ENCODE measurements around the gene ZSCAN9.

The ZSCAN9 gene

DNA sequence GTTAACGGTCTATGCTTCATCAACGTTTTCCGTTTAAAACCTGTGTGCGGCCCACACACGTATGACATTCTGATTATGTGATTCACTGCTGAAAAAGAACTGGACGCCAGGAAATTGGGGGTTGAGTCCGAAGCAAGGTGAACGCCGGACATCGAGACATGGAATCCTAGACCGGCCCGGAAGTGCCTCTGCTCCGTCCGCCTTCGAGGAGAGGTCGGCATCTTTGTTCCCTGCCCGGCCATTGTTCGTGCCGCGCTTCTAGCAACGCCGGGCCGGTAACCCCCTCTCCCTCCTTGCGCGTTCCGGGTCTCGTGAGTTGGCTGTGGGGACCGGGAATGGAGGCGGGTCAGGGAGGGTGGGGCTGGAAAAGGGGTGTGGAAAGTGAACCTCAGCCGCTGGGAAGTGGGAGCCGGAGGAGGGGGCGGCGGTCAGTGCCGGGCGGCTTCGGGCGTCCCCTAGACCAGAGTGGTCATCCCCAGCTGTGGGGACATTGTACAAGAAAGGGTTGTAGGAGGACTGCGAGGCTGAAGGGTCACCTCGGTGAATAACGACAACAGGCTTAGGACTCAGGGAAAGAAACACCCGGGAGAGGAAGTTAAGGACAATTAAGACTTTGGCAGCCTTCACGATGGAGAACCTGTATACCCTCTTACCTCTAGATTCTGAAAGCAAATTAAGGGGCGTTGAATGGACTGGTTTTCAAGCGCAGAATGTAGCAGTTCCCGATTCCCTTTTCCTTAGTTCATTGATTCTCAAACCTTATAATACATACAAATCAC, at the start of gene ZSCAN9:
Gene ZSCAN9 (plus strand): TSS at position 220 of the 779 bp plus-strand sequence. CDS start 1,810 bp downstream, outside the sequence.
- in situ Hi-C loops (cut with MboI; ENCODE audit: low sequenced_read_pairs, unreplicated experiment): no loop called here
- DNase-seq (ENCODE audit: low spot score): peak; percentile 83
- TF ChIP-seq, protein P1, sequence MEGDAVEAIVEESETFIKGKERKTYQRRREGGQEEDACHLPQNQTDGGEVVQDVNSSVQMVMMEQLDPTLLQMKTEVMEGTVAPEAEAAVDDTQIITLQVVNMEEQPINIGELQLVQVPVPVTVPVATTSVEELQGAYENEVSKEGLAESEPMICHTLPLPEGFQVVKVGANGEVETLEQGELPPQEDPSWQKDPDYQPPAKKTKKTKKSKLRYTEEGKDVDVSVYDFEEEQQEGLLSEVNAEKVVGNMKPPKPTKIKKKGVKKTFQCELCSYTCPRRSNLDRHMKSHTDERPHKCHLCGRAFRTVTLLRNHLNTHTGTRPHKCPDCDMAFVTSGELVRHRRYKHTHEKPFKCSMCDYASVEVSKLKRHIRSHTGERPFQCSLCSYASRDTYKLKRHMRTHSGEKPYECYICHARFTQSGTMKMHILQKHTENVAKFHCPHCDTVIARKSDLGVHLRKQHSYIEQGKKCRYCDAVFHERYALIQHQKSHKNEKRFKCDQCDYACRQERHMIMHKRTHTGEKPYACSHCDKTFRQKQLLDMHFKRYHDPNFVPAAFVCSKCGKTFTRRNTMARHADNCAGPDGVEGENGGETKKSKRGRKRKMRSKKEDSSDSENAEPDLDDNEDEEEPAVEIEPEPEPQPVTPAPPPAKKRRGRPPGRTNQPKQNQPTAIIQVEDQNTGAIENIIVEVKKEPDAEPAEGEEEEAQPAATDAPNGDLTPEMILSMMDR (IDR thresholded peaks at IDR 0.05; ENCODE audit: borderline replicate concordance, control extremely low read depth, extremely low read depth, insufficient read depth, missing control alignments): no peak

DNA sequence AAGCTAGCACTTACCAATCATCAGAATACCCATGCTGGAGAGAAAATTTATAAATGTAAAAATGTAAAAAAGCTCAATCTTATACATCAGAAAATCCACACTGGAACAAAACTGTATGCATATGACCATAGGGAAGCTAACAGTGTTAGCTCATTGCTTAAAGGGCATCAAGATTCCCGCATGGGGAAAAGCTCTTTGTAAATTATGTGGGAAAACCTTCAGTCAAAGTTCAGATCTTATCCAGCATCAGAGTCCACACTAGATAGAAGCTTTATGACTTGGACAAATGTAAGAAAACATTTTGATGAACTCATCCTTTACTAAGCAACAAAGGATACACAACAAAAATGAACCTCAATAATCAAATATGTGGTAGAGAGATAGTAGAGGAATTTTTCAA, 48.7 kb upstream of the ZSCAN9 start:
- in situ Hi-C loops (cut with MboI; ENCODE audit: low sequenced_read_pairs, unreplicated experiment): no loop called here
- TF ChIP-seq, protein P1 (IDR thresholded peaks at IDR 0.05; ENCODE audit: borderline replicate concordance, control extremely low read depth, extremely low read depth, insufficient read depth, missing control alignments): no peak
- no peak for DNase-seq (ENCODE audit: low spot score)

GRCh38 chr6:28182255-28182654, 42.8 kb upstream of the ZSCAN9 start:
- DNase-seq (ENCODE audit: low spot score): no peak
- TF ChIP-seq, protein P1 (IDR thresholded peaks at IDR 0.05; ENCODE audit: borderline replicate concordance, control extremely low read depth, extremely low read depth, insufficient read depth, missing control alignments): no peak

DNA sequence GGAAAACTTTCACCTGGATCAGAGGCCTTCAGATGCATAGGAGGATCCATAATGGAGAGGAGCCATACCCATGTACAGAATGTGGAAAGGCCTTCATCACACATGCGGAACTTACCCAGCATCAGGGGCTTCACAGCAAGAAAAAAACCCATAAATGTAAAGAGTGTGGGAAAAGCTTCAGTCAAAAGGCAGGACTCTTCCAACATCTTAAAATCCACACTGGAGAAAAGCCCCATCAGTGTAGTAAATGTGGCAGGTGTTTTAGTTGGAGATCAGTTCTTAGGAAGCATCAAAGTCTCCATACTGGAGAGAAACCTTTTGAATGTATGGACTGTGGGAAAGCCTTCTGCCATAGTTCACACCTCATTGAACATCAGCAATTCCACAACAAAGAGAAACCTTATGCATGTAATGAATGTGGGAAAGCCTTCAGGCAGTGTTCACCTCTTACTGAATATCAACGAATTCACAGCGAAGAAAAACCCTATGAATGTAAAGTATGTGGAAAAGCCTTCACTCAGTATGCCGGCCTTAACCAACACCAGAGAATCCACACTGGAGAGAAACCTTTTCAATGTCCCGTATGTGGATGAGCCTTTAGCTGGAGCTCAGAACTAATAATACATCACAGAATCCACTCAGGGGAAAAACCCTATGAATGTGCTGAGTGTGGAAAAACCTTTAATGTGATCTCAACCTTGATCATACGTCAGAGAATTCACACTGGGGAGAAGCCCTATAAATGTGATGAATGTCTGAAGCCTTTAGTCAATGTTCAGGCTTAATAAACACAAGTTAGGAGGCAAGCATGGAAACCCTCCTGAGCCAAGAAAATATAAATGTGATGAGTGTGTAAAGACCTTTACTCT, 36.7 kb upstream of the ZSCAN9 start:
- no peak for DNase-seq (ENCODE audit: low spot score)
- TF ChIP-seq, protein P1 (IDR thresholded peaks at IDR 0.05; ENCODE audit: borderline replicate concordance, control extremely low read depth, extremely low read depth, insufficient read depth, missing control alignments): no peak
- in situ Hi-C loops (cut with MboI; ENCODE audit: low sequenced_read_pairs, unreplicated experiment): no loop called here

More at GRCh38 chr6:28182255-28182654, 42.8 kb upstream of the ZSCAN9 start:
- in situ Hi-C loops (cut with MboI; ENCODE audit: low sequenced_read_pairs, unreplicated experiment): no loop called here

DNA sequence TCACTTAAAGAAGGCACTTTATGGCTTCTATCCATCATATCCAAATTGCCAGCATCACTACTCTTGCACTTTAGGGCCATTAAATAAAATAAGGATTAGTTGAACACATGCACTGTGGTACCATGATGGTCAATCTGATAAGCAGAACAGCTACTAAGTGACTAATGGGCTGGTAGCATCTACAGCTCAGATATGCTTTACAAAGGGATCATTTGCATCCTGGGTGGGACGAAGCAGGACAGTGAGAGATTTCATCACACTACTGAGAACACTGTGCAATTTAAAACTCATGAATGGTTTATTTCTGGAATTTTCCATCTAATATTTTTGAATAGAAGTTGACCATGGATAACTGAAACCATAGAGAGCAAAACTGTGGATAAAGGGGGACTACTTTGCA, 25.1 kb upstream of the ZSCAN9 start:
- in situ Hi-C loops (cut with MboI; ENCODE audit: low sequenced_read_pairs, unreplicated experiment): no loop called here
- TF ChIP-seq, protein P1 (IDR thresholded peaks at IDR 0.05; ENCODE audit: borderline replicate concordance, control extremely low read depth, extremely low read depth, insufficient read depth, missing control alignments): no peak
- no peak for DNase-seq (ENCODE audit: low spot score)

GRCh38 chr6:28203201-28203600, 21.9 kb upstream of the ZSCAN9 start:
- in situ Hi-C loops (cut with MboI; ENCODE audit: low sequenced_read_pairs, unreplicated experiment): no loop called here
- DNase-seq (ENCODE audit: low spot score): no peak
- TF ChIP-seq, protein P1 (IDR thresholded peaks at IDR 0.05; ENCODE audit: borderline replicate concordance, control extremely low read depth, extremely low read depth, insufficient read depth, missing control alignments): no peak

Measured in GM13976 (cell line).